Measurements from ENCODE around the gene PARP11.

Gene PARP11

DNA sequence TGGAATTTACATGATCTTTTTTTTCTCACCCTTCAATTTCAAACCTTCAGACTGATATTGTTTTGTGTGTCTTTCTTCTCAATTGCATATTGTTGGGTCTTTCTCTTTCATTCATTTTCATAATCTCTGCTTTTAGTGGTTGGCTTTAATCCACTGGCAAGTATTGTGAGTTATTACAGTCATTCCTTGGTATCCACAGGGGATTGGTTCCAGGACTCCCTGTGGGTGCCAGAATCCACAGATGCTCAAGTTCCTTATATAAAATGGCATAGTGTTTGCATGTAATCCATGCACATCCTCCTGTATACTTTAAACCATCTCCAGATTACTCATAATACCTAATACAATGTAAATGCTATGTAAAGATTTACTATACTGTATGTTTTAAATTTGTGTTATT lies 29.7 kb upstream of the PARP11 start:
- H3K9ac ChIP-seq (ENCODE audit: low read depth, low read length) = no peak overlapping the region
- H3K36me3 ChIP-seq (ENCODE audit: insufficient read depth, low read length) = no peaks in the 10 kb centered on the region
- H3K9me3 ChIP-seq (ENCODE audit: insufficient read depth, low read depth, low read length) = no peaks in the 10 kb centered on the region
- no peaks in the 10 kb centered on the region for H3K27me3 ChIP-seq (ENCODE audit: insufficient read depth, low read length)
- 0 out of 2 replicates have a peak, but pooled peaks cover under 1% of the 10 kb centered on the region for H3K4me1 ChIP-seq (ENCODE audit: insufficient read depth, low read length)
- H3K27ac ChIP-seq (ENCODE audit: low read depth, low read length) = no peak overlapping the region
- H3K4me3 ChIP-seq (ENCODE audit: low read length) = no peak overlapping the region

DNA sequence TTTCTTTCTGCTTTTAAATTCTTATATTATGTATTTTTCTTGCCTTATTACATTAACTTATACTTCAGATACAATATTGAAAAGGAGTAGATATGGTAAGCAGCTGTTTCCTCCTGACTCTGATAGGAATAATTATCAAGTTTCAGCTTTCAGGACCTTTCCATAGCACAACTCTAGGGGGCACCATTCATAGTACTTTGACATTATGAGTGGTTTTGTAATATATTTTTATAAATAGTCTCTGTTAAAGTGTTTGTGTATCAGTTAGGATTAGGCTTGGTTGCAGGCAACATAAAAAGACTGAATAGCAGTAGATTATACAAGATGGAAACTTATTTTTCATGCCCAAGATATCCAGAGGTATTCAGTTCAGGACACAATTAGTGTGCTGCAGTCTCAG lies 27.9 kb upstream of the PARP11 start:
- Histone ChIP-seq H3K4me3 (ENCODE audit: low read length) (no peak overlapping the region), H3K27me3 (ENCODE audit: insufficient read depth, low read length) (no peaks in the 10 kb centered on the region)

DNA sequence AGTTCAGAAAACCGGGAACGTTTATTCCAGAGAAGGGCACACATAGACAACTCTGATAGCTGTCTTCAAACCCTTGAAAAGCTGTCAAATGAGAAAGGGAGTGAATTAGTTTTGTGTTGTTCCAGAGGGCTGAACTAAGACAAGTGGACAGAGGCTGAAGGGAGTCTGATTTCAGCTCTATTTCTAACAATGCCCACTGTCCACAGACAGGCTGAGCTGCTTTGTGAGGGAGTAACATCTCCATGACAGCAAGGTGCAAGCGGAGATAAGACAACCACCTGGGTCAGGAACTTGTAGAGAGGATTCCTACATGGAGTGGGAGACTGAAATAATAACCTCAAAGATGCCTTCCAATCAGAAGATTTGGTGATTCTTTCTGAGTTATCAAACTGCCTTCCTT lies 25.6 kb upstream of the PARP11 start:
- Histone ChIP-seq H3K9ac (ENCODE audit: low read depth, low read length) (no peak overlapping the region), H3K4me3 (ENCODE audit: low read length) (no peak overlapping the region), H3K9me3 (ENCODE audit: insufficient read depth, low read depth, low read length) (no peaks in the 10 kb centered on the region), H3K4me1 (ENCODE audit: insufficient read depth, low read length) (no peaks in the 10 kb centered on the region), H3K36me3 (ENCODE audit: insufficient read depth, low read length) (no peaks in the 10 kb centered on the region), H3K27me3 (ENCODE audit: insufficient read depth, low read length) (no peaks in the 10 kb centered on the region), H3K27ac (ENCODE audit: low read depth, low read length) (no peak overlapping the region)
- WGBS = 96% methylated on average over 3 of the region's 3 CpGs

More for the DNA sequence above, 27.9 kb upstream of the PARP11 start:
- H3K4me1 ChIP-seq (ENCODE audit: insufficient read depth, low read length) = no peaks in the 10 kb centered on the region
- no peaks in the 10 kb centered on the region for H3K9me3 ChIP-seq (ENCODE audit: insufficient read depth, low read depth, low read length)
- H3K36me3 ChIP-seq (ENCODE audit: insufficient read depth, low read length) = no peaks in the 10 kb centered on the region
- no peak overlapping the region for H3K27ac ChIP-seq (ENCODE audit: low read depth, low read length)
- H3K9ac ChIP-seq (ENCODE audit: low read depth, low read length) = no peak overlapping the region

DNA sequence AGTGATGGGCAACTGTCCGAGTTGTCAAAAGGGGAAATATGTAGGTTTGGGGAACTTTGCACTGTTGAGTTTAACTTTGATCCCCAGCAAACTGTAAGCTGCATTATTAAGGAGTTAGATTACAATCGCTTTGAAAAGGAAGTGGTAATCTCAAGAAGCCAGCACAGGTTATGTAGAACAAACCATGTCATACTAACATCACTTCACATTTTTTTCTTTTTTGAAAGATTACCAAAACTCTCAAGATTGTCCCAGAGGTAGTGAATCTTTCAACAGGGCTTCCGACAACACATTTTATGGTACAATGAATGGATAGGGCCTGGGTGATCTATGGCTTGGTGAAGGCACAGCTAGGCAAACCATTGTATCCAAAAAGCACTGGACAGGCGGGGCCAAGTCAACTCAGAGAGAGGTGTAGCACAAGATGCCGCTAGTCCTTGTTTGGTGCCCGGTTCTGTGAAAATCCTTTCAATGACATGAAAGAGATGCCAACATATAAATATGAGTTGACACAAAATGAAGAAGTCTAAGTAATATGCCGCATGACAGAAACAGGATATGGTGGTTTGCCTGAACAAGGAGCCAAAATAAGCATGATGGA lies 24.3 kb upstream of the PARP11 start:
- no peaks in the 10 kb centered on the region for H3K9me3 ChIP-seq (ENCODE audit: insufficient read depth, low read depth, low read length)
- H3K9ac ChIP-seq (ENCODE audit: low read depth, low read length) = no peak overlapping the region
- no peak overlapping the region for H3K27ac ChIP-seq (ENCODE audit: low read depth, low read length)
- H3K27me3 ChIP-seq (ENCODE audit: insufficient read depth, low read length) = no peaks in the 10 kb centered on the region
- no peaks in the 10 kb centered on the region for H3K36me3 ChIP-seq (ENCODE audit: insufficient read depth, low read length)
- no peak overlapping the region for H3K4me3 ChIP-seq (ENCODE audit: low read length)
- H3K4me1 ChIP-seq (ENCODE audit: insufficient read depth, low read length) = no peaks in the 10 kb centered on the region
- 91% methylated on average over 7 of the region's 7 CpGs for WGBS

DNA sequence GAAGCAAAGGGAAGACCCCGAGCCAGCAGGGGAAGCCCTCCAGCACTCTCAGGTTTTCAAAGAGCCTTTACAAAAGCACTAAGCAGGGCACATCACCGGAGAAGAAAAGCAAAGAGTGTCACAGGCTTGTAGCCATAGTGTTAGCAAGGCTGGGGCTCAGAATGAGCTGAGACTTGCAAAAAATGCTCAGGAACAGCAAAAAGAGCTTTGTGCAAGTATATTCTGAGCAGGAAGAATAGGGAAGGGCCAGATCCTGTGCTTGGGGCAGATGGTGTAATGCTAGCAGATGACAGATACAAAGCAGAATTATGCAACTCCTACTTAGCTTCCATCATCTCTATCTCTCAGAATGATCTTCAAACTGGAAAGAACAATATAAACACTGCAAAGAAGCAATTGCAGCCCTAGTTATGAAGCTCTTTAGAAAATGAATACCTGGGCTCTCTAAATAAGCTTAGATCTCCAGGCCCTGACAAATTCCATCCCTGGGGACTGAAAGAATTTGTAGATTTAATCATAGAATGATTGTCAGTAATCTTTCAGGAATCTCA lies 23.7 kb upstream of the PARP11 start:
- Histone ChIP-seq H3K4me3 (ENCODE audit: low read length) (no peak overlapping the region), H3K9ac (ENCODE audit: low read depth, low read length) (no peak overlapping the region), H3K27me3 (ENCODE audit: insufficient read depth, low read length) (no peaks in the 10 kb centered on the region), H3K4me1 (ENCODE audit: insufficient read depth, low read length) (no peaks in the 10 kb centered on the region), H3K36me3 (ENCODE audit: insufficient read depth, low read length) (no peaks in the 10 kb centered on the region), H3K9me3 (ENCODE audit: insufficient read depth, low read depth, low read length) (no peaks in the 10 kb centered on the region), H3K27ac (ENCODE audit: low read depth, low read length) (no peak overlapping the region)
- WGBS = 46% methylated on average over 2 of the region's 2 CpGs

DNA sequence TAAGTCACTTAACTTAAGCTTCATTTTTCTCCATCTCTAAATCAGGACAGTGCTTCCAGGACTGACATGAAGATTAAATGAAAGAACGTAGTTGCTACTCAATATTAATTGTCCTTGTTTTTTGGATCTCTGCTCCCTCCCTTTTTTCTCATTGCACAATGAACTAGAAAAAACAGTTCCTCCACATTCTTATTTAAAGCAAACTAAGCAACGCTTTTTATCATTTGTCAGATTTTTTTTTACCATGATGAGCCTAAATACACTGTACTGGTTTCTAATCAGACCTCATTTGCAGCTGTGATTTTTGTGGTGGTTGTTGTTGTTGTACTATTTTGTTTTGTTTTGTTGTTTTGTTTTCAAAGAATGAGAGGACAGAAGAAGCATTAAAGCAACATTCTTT lies 23.2 kb upstream of the PARP11 start:
- Histone ChIP-seq H3K4me1 (ENCODE audit: insufficient read depth, low read length) (no peaks in the 10 kb centered on the region), H3K9ac (ENCODE audit: low read depth, low read length) (no peak overlapping the region), H3K27me3 (ENCODE audit: insufficient read depth, low read length) (no peaks in the 10 kb centered on the region), H3K27ac (ENCODE audit: low read depth, low read length) (no peak overlapping the region), H3K4me3 (ENCODE audit: low read length) (no peak overlapping the region), H3K9me3 (ENCODE audit: insufficient read depth, low read depth, low read length) (no peaks in the 10 kb centered on the region), H3K36me3 (ENCODE audit: insufficient read depth, low read length) (no peaks in the 10 kb centered on the region)
- WGBS = 97% methylated on average over 2 of the region's 2 CpGs

DNA sequence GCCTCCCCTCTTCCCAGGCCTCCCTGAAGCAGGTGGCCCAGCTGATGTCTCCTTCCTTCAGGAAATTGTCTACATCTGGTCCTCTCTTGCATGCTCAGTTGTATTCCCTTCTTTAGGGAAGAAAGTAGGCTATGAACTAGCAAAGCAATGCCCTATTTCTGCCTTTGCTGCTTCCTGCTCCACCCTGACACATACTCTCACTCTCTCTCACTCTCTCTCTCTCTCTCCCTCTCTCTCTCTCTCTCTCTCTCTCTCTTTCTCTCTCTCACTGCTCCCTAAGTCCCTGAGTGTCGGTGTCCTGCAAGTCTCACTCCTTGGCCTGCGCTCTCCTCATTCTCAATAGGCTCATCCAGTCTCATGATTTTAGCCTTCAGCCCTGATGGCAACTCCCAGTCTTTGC lies 19.4 kb upstream of the PARP11 start:
- no peak overlapping the region for H3K27ac ChIP-seq (ENCODE audit: low read depth, low read length)
- WGBS = 95% methylated on average over 2 of the region's 2 CpGs
- no peaks in the 10 kb centered on the region for H3K36me3 ChIP-seq (ENCODE audit: insufficient read depth, low read length)
- no peak overlapping the region for H3K9ac ChIP-seq (ENCODE audit: low read depth, low read length)
- H3K4me3 ChIP-seq (ENCODE audit: low read length) = no peak overlapping the region
- no peaks in the 10 kb centered on the region for H3K9me3 ChIP-seq (ENCODE audit: insufficient read depth, low read depth, low read length)
- 0 out of 2 replicates have a peak, but pooled peaks cover 4% of the 10 kb centered on the region for H3K4me1 ChIP-seq (ENCODE audit: insufficient read depth, low read length)
- no peaks in the 10 kb centered on the region for H3K27me3 ChIP-seq (ENCODE audit: insufficient read depth, low read length)

DNA sequence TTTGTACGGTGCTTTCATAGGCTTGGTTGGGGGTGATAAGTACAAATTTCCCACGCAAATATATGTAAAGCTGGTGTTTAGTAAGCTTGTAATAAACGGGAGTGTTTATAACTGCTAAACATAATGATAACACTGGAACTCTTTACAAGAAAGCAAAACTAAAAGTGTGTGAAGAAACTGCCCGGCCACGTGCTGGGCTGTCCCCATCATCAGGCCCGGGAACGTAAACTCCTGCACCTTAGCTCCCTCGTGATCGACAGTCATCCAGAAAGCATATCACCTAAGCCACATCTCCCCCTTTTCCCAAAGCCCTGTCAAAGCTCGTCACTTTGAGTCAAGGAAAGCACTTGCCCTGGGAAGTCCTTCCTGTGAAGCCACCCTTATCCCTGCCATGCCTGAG lies 18.0 kb upstream of the PARP11 start:
- WGBS = 94% methylated on average over 10 of the region's 10 CpGs

DNA sequence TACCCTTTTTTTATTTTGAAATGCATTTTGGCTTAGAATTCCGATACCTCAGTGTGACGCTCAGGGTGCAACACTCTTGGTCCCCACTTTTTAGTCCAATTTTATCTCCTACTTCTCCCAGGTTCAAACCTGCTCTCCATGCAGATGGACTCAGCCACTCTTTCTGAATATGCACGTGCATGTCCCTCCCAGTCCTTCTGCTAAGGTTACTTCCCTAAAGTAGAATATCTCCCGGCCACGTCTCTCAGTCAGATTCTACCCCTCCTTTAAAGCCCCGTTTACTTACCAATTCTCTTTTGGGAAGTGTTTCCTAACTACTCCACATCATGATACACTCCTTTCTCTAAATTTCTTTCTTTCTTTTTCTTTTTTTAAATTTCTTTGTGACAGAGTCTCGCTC lies 15.5 kb upstream of the PARP11 start:
- Histone ChIP-seq H3K4me1 (ENCODE audit: insufficient read depth, low read length) (peaks cover 7% of the 10 kb centered on the region), H3K27ac (ENCODE audit: low read depth, low read length) (no peak overlapping the region), H3K4me3 (ENCODE audit: low read length) (no peak overlapping the region), H3K27me3 (ENCODE audit: insufficient read depth, low read length) (no peaks in the 10 kb centered on the region), H3K9ac (ENCODE audit: low read depth, low read length) (no peak overlapping the region), H3K9me3 (ENCODE audit: insufficient read depth, low read depth, low read length) (no peaks in the 10 kb centered on the region), H3K36me3 (ENCODE audit: insufficient read depth, low read length) (no peaks in the 10 kb centered on the region)
- WGBS = 83% methylated on average over 6 of the region's 7 CpGs

More for the DNA sequence above, 18.0 kb upstream of the PARP11 start:
- Histone ChIP-seq H3K27me3 (ENCODE audit: insufficient read depth, low read length) (no peaks in the 10 kb centered on the region), H3K9ac (ENCODE audit: low read depth, low read length) (no peak overlapping the region), H3K4me3 (ENCODE audit: low read length) (no peak overlapping the region), H3K36me3 (ENCODE audit: insufficient read depth, low read length) (no peaks in the 10 kb centered on the region), H3K9me3 (ENCODE audit: insufficient read depth, low read depth, low read length) (no peaks in the 10 kb centered on the region), H3K4me1 (ENCODE audit: insufficient read depth, low read length) (0 out of 2 replicates have a peak, but pooled peaks cover 4% of the 10 kb centered on the region), H3K27ac (ENCODE audit: low read depth, low read length) (no peak overlapping the region)

DNA sequence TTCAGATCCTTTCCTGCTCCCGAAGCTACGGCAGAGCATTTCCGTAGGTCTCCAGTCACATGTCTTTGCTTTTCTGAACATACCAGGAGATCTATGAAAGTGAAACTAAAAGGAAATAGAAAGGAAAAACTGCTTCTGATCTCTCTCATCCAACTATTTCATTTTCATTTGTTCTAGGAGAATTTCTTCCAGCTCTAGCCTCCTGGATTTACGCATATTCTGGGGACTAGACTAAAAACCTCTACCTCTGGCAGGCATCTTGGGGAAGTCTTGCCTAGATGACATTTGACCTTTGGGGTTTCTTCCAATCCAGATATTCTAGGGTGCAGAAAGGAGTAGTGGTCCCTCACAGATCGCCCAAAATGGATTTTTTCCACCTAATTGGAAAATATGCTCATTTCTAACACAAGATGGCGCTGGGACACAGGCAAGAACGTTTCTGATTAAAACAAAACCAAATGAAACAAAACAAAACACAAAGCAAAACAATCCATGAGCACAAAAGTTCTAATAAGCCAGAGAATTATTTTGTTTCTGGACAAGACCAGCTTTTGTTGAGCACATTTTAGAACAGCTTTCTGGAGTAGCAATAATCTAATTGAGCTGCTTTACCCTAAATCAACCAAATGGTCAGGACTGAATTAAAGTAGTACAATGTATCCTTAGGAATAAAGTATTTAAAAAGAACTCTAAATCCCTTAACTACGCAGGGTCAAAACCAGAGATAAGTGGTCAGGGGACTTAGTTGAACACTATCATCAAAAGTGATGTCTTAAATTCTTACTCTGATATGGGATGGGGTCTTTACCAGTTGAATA lies 12.3 kb upstream of the PARP11 start:
- Histone ChIP-seq H3K27me3 (ENCODE audit: insufficient read depth, low read length) (no peaks in the 10 kb centered on the region), H3K9me3 (ENCODE audit: insufficient read depth, low read depth, low read length) (no peaks in the 10 kb centered on the region), H3K4me3 (ENCODE audit: low read length) (no peak overlapping the region), H3K4me1 (ENCODE audit: insufficient read depth, low read length) (peaks cover 33% of the 10 kb centered on the region), H3K27ac (ENCODE audit: low read depth, low read length) (no peak overlapping the region), H3K36me3 (ENCODE audit: insufficient read depth, low read length) (no peaks in the 10 kb centered on the region), H3K9ac (ENCODE audit: low read depth, low read length) (no peak overlapping the region)
- 48% methylated on average over 7 of the region's 8 CpGs for WGBS

DNA sequence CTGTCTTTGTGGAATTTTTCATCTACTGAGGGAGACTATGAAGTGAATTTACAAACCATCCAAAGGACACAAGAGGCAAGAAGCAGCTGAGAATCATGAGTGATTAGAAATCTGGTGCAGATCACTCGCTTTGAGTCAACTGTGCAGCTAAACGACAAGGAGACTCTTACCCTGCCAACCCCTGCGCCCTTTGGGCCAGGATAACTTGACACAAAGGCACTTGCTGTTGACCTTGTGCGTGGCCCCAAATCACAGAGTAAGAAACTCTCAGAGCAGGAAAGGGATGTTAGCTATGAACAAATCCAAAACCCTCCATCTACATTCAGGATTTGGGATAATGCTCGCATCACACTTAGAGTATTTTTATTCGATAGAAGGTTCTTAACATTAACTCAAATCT lies 11.5 kb upstream of the PARP11 start:
- Histone ChIP-seq H3K9ac (ENCODE audit: low read depth, low read length) (no peak overlapping the region), H3K4me1 (ENCODE audit: insufficient read depth, low read length) (peaks cover 34% of the 10 kb centered on the region), H3K9me3 (ENCODE audit: insufficient read depth, low read depth, low read length) (no peaks in the 10 kb centered on the region), H3K27ac (ENCODE audit: low read depth, low read length) (no peak overlapping the region), H3K4me3 (ENCODE audit: low read length) (no peak overlapping the region), H3K36me3 (ENCODE audit: insufficient read depth, low read length) (no peaks in the 10 kb centered on the region), H3K27me3 (ENCODE audit: insufficient read depth, low read length) (no peaks in the 10 kb centered on the region)
- WGBS = 89% methylated on average over 5 of the region's 6 CpGs

Data from HUES64 (cell line).